Right lobe of liver (tissue), 6 donors: ENCODE measurements around the gene ABCC9. TPM values are rescaled to one million over a fixed set of nuclear protein-coding genes. Genes with fewer than 3 reads are reported as not detected.
A peak's percentile ranks its signal among the peaks of the same experiment; 100 is the strongest.

Experiments
- ATAC-seq, 4 donors: fragments of 200-7000 bp; cut with Tn5 transposase; one replicate each; pipeline ENCODE4 v1.9.1; 2020; ENCODE audit warnings: mild to moderate bottlenecking in 4 of 4, moderate library complexity in 4 of 4
- DNase-seq, 3 donors: peaks; one replicate each; pipeline ENCODE4 v3.0.0-alpha.2; 2020
- H3K27ac ChIP-seq, 3 donors: fragments of 200-600 bp; one replicate each; pipeline ENCODE4 v1.8.0; 2022
- H3K27me3 ChIP-seq, 2 donors: fragments of 200-600 bp; one replicate each; pipeline ENCODE4 v1.8.0; 2022
- H3K36me3 ChIP-seq, 4 donors: fragments of 200-600 bp; sonication (generic) in 1 of 4; one replicate each; pipeline versions ENCODE4 v1.5.1 to v1.8.0; 2017 to 2022; ENCODE audit warnings: control low read depth in 1 of 4
- H3K4me1 ChIP-seq, 4 donors: fragments of 200-600 bp; sonication (generic) in 1 of 4; one replicate each; pipeline versions ENCODE4 v1.5.1 to v1.8.0; 2017 to 2022; ENCODE audit warnings: control low read depth in 1 of 4
- H3K4me3 ChIP-seq, 3 donors: fragments of 200-600 bp; one replicate each; pipeline ENCODE4 v1.8.0; 2022
- H3K9me3 ChIP-seq, 4 donors: fragments of 200-600 bp; sonication (generic) in 1 of 4; one replicate each; pipeline versions ENCODE4 v1.5.1 to v1.8.0; 2017 to 2022; ENCODE audit warnings: control low read depth in 1 of 4
- CTCF ChIP-seq, 4 donors: fragments of 200-600 bp in 3 of 4; fragments of 450-650 bp in 1 of 4; IDR thresholded peaks; one replicate each; pipeline versions ENCODE4 v1.5.1 to v1.8.0; 2016 to 2022; ENCODE audit warnings: antibody characterized with exemption in 4 of 4, mild to moderate bottlenecking in 2 of 4
- POLR2A ChIP-seq: fragments of 450-650 bp; IDR thresholded peaks from one replicate; pipeline ENCODE4 v1.6.1; 2017; ENCODE audit warnings: antibody characterized with exemption, mild to moderate bottlenecking
- WGBS: methylation state at CpG from one replicate; pipeline ENCODE4 v1.1.6; 2018; ENCODE audit warnings: low coverage, low lambda C conversion rate; ENCODE audit not compliant: insufficient coverage; ENCODE audit errors: missing lambda C conversion rate; 5-methylcytosine and 5-hydroxymethylcytosine counted together
- intact Hi-C, 2 donors: fragments of 100-400 bp; cut with DNase I; formaldehyde crosslinking; loops; one replicate each; pipeline versions ENCODE4 v1.11.2 to v1.14.1; 2022
- total RNA-seq, 6 experiments: library from RNA; depleted of rRNA in 2 of 6; stranded (reverse); fragments of >200 nt in 2 of 6; fragmentation: NEBNext Ultra II Directional in 3 of 6; extraction: Animal tissue kit (Norgen Biotek cat#: 25700) in 3 of 6; gene quantifications; one replicate each; pipeline versions ENCODE4 v1.1.0 to v1.2.4, GENCODE V29; 2016 to 2023
- donor health status: DM: no; HTN: yes; CAD: no.
- donor health status: DM: no; HTN: no; CAD: no.
- donor health status: DM: no; HTN: no; CAD: no.
- donor health status: DM: no; HTN: yes; CAD: no.
- donor health status: DM: no; HTN: yes; CAD: no.

The ABCC9 gene
- total RNA-seq, 6 experiments from 2014 or later: 26.5 to 71.2 (median 37.1) TPM

- intact Hi-C loops: no loop called here
- Histone ChIP-seq H3K4me3 (peak overlapping the region; percentile 42 to 64 (median 53)), H3K36me3 (no peaks in the 10 kb centered on the region), H3K27ac (peak overlapping the region; percentile 70 to 94 (median 84)), H3K4me1 (peaks cover 0 to 11% (median 0%) of the 10 kb centered on the region in 4 donors), H3K9me3 (no peaks in the 10 kb centered on the region), H3K27me3 (no peaks in the 10 kb centered on the region)
- TF ChIP-seq POLR2A (peak; percentile 34), CTCF (IDR thresholded peaks at IDR 0.05) (peak; percentile 50 to 58 (median 56))
- ATAC-seq: peak; percentile 82 to 88 (median 85)
- 3% methylated on average over 48 of the region's 51 CpGs for WGBS
- peak; percentile 73 to 87 (median 78) for DNase-seq
These were observed 515 bp upstream of the ABCC9 start for GRCh38 chr12:21941506-21942376.

- Histone ChIP-seq H3K36me3 (no peaks in the 10 kb centered on the region), H3K4me3 (peak overlapping the region in 1 of 3 donors; percentile 2), H3K27me3 (no peaks in the 10 kb centered on the region), H3K9me3 (no peaks in the 10 kb centered on the region), H3K4me1 (peaks cover 0 to 11% (median 0%) of the 10 kb centered on the region in 4 donors), H3K27ac (no peak overlapping the region)
- TF ChIP-seq CTCF (IDR thresholded peaks at IDR 0.05) (no peak), POLR2A (no peak)
- 69% methylated on average over 4 of the region's 4 CpGs for WGBS
- intact Hi-C loops: no loop called here
- DNase-seq (no peak), ATAC-seq (no peak)
These were observed 1.8 kb downstream of the ABCC9 start for GRCh38 chr12:21939435-21939834.

GRCh38 chr12:21938879-21939278 lies 2.3 kb downstream of the ABCC9 start:
- TF ChIP-seq CTCF (IDR thresholded peaks at IDR 0.05) (no peak), POLR2A (no peak)
- H3K4me3 ChIP-seq: peak overlapping the region in 1 of 3 donors; percentile 2
- intact Hi-C loops: no loop called here
- H3K36me3 ChIP-seq: no peaks in the 10 kb centered on the region
- H3K27ac ChIP-seq: no peak overlapping the region
- 57% methylated on average over 7 of the region's 7 CpGs for whole genome bisulfite sequencing
- ATAC-seq (no peak), DNase-seq (no peak)
- no peaks in the 10 kb centered on the region for H3K27me3 ChIP-seq
- H3K9me3 ChIP-seq: no peaks in the 10 kb centered on the region
- peaks cover 0 to 11% (median 0%) of the 10 kb centered on the region in 4 donors for H3K4me1 ChIP-seq

- Histone ChIP-seq H3K36me3 (no peaks in the 10 kb centered on the region), H3K4me3 (no peak overlapping the region), H3K9me3 (no peaks in the 10 kb centered on the region), H3K27me3 (no peaks in the 10 kb centered on the region), H3K27ac (no peak overlapping the region), H3K4me1 (no peaks in the 10 kb centered on the region)
- WGBS: 75% methylated on average over 1 of the region's 1 CpG
- no peak for ATAC-seq
- no peak for DNase-seq
- TF ChIP-seq CTCF (IDR thresholded peaks at IDR 0.05): no peak
- no peak for TF ChIP-seq POLR2A
- intact Hi-C loops: no loop called here
These were observed 7.1 kb downstream of the ABCC9 start for GRCh38 chr12:21934173-21934572.
